Body of pancreas (tissue), 4 donors: ENCODE measurements around the gene VEZT. TPM values are rescaled to one million over a fixed set of nuclear protein-coding genes. Genes with fewer than 3 reads are reported as not detected.
"Not testable (repeated sequence)": the region's sequence is repeated elsewhere in the genome, so short reads cannot be mapped to it uniquely, and the experiment has no call there.

Source experiments
- ATAC-seq: fragments of 150-250 bp; one replicate; pipeline ENCODE4 v1.9.1; 2016
- DNase-seq, 4 donors: peaks; one replicate each; pipeline ENCODE4 v3.0.0-alpha.2; 2019
- H3K27ac ChIP-seq, 4 donors: fragments of 200-600 bp; sonication (generic); 1 replicate in 3 of 4; 2 replicates in 1 of 4; pipeline versions ENCODE4 v1.5.1 to v1.6.1; 2016 to 2019; ENCODE audit warnings: mild to moderate bottlenecking in 1 of 4, mixed read lengths in 1 of 4, moderate library complexity in 1 of 4
- H3K27me3 ChIP-seq, 2 donors: fragments of 200-600 bp; sonication (generic); one replicate each; pipeline ENCODE4 v1.6.0; 2016; ENCODE audit warnings: mild to moderate bottlenecking in 1 of 2
- H3K36me3 ChIP-seq, 2 donors: fragments of 200-600 bp; sonication (generic); replicated peaks in 1 of 2; 2 replicates each; pipeline ENCODE4 v1.5.1; 2016; ENCODE audit warnings: low read depth in 2 of 2; ENCODE audit not compliant: insufficient read depth in 1 of 2
- H3K4me1 ChIP-seq: fragments of 200-600 bp; sonication (generic); one replicate; pipeline ENCODE4 v1.6.0; 2016
- H3K4me3 ChIP-seq, 2 donors: fragments of 200-600 bp; sonication (generic); 1 replicate in 1 of 2; 2 replicates in 1 of 2; pipeline ENCODE4 v1.5.1; 2016 to 2019
- H3K9me3 ChIP-seq, 3 donors: fragments of 200-600 bp; sonication (generic); 1 replicate in 2 of 3; 2 replicates in 1 of 3; pipeline ENCODE4 v1.5.1; 2016
- CTCF ChIP-seq, 7 experiments: fragments of 450-650 bp in 4 of 7; fragments of 200-600 bp in 3 of 7; sonication (generic) in 3 of 7; IDR thresholded peaks; one replicate each; pipeline ENCODE4 v1.5.1; 2016 to 2019; ENCODE audit warnings: antibody characterized with exemption in 7 of 7
- POLR2A ChIP-seq, 3 donors: fragments of 450-650 bp; IDR thresholded peaks; one replicate each; pipeline ENCODE4 v1.6.1; 2016; ENCODE audit warnings: antibody characterized with exemption in 3 of 3, mild to moderate bottlenecking in 2 of 3
- WGBS, 2 donors: methylation state at CpG; one replicate each; pipeline ENCODE4 v1.1.5; 2017; 5-methylcytosine and 5-hydroxymethylcytosine counted together
- intact Hi-C: fragments of 100-400 bp; cut with DNase I; formaldehyde crosslinking; loops from one replicate; pipeline ENCODE4 v1.15.1; 2023
- total RNA-seq, 2 donors: library from RNA; depleted of rRNA; stranded (reverse); fragments of >200 nt; gene quantifications; one replicate each; pipeline ENCODE4 v1.1.0, GENCODE V29; 2016

Gene VEZT
- total RNA-seq, 2 donors from 2014 or later = 50.8 to 56.4 TPM

- H3K4me3 ChIP-seq = no peak overlapping the region
- WGBS, 2 donors = 61 to 68% methylated on average over 1 of the region's 1 CpG
- H3K9me3 ChIP-seq = no peaks in the 10 kb centered on the region
- no peak for ATAC-seq
- peaks cover 10% of the 10 kb centered on the region for H3K4me1 ChIP-seq
- no peak for TF ChIP-seq CTCF (IDR thresholded peaks at IDR 0.05)
- no peak for TF ChIP-seq POLR2A (IDR thresholded peaks at IDR 0.05)
- intact Hi-C loops = no loop called here
- no peaks in the 10 kb centered on the region for H3K36me3 ChIP-seq
- H3K27ac ChIP-seq = no peak overlapping the region
- DNase-seq = no peak
- no peaks in the 10 kb centered on the region for H3K27me3 ChIP-seq
These were observed 19.7 kb downstream of the VEZT start for GRCh38 chr12:95237315-95237714.

- Histone ChIP-seq H3K27me3 (no peaks in the 10 kb centered on the region), H3K9me3 (no peaks in the 10 kb centered on the region), H3K4me1 (peaks cover 10% of the 10 kb centered on the region), H3K4me3 (no peak overlapping the region), H3K27ac (no peak overlapping the region), H3K36me3 (no peaks in the 10 kb centered on the region)
- DNase-seq (no peak), ATAC-seq (no peak)
- TF ChIP-seq POLR2A (IDR thresholded peaks at IDR 0.05) (no peak), CTCF (IDR thresholded peaks at IDR 0.05) (no peak)
- intact Hi-C loops = no loop called here
- WGBS, 2 donors = 77 to 91% methylated on average over 1 of the region's 1 CpG
These were observed 20.5 kb downstream of the VEZT start for GRCh38 chr12:95238150-95238549.

- DNase-seq = no peak
- Histone ChIP-seq H3K36me3 (no peaks in the 10 kb centered on the region), H3K4me1 (peaks cover 10% of the 10 kb centered on the region), H3K27ac (no peak overlapping the region), H3K27me3 (no peaks in the 10 kb centered on the region), H3K9me3 (no peaks in the 10 kb centered on the region), H3K4me3 (no peak overlapping the region)
- no peak for TF ChIP-seq CTCF (IDR thresholded peaks at IDR 0.05)
- TF ChIP-seq POLR2A (IDR thresholded peaks at IDR 0.05) = no peak
- intact Hi-C loops = no loop called here
- ATAC-seq = no peak
These were observed 21.6 kb downstream of the VEZT start for GRCh38 chr12:95239216-95239615.

GRCh38 chr12:95239835-95240234 lies 22.2 kb downstream of the VEZT start:
- 87 to 100% methylated on average over 2 of the region's 2 CpGs for WGBS, 2 donors
- intact Hi-C loops, H3K4me3 ChIP-seq, H3K27ac ChIP-seq, DNase-seq, H3K27me3 ChIP-seq, H3K9me3 ChIP-seq, H3K36me3 ChIP-seq, ATAC-seq: not testable (repeated sequence)
- peaks cover 10% of the 10 kb centered on the region for H3K4me1 ChIP-seq

GRCh38 chr12:95240556-95240955 lies 22.9 kb downstream of the VEZT start:
- ATAC-seq = no peak

GRCh38 chr12:95241138-95241537 lies 23.5 kb downstream of the VEZT start:
- H3K9me3 ChIP-seq, ATAC-seq, H3K27ac ChIP-seq: not testable (repeated sequence)

More at GRCh38 chr12:95240556-95240955, 22.9 kb downstream of the VEZT start:
- intact Hi-C loops = no loop called here
- H3K4me3 ChIP-seq = no peak overlapping the region
- 75 to 78% methylated on average over 2 of the region's 2 CpGs for whole genome bisulfite sequencing, 2 donors
- no peaks in the 10 kb centered on the region for H3K27me3 ChIP-seq
- no peak for DNase-seq
- H3K9me3 ChIP-seq = no peaks in the 10 kb centered on the region
- no peaks in the 10 kb centered on the region for H3K36me3 ChIP-seq
- peaks cover 10% of the 10 kb centered on the region for H3K4me1 ChIP-seq
- H3K27ac ChIP-seq = no peak overlapping the region
- TF ChIP-seq CTCF (IDR thresholded peaks at IDR 0.05) = no peak
- TF ChIP-seq POLR2A (IDR thresholded peaks at IDR 0.05) = no peak

More at GRCh38 chr12:95241138-95241537, 23.5 kb downstream of the VEZT start:
- 79 to 83% methylated on average over 6 of the region's 6 CpGs for WGBS, 2 donors
- H3K4me3 ChIP-seq, H3K27me3 ChIP-seq, H3K36me3 ChIP-seq, DNase-seq, intact Hi-C loops: not testable (repeated sequence)
- H3K4me1 ChIP-seq = peaks cover 10% of the 10 kb centered on the region
